Right ventricle myocardium inferior (tissue), 1 donor: Measurements from ENCODE around the gene IQCN. TPM values are rescaled to one million over a fixed set of nuclear protein-coding genes. Genes with fewer than 3 reads are reported as not detected.

ENCODE experiments used
- ATAC-seq: fragments of 200-7000 bp; cut with Tn5 transposase; one replicate; pipeline ENCODE4 v1.9.1; 2020; ENCODE audit warnings: mild to moderate bottlenecking, moderate library complexity
- DNase-seq: peaks from one replicate; pipeline ENCODE4 v3.0.0; 2021; ENCODE audit errors: missing footprints
- intact Hi-C: fragments of 100-400 bp; cut with DNase I; formaldehyde crosslinking; loops from one replicate; pipeline ENCODE4 v1.11.0; 2022
- long read RNA-seq: library from polyadenylated mRNA; unstranded; transcript quantifications from one replicate; pipeline ENCODE4 v2.0.0, GENCODE V29; 2021
- total RNA-seq: library from RNA; stranded (reverse); fragmentation: NEBNext Ultra II Directional; extraction: Animal tissue kit (Norgen Biotek cat#: 25700); gene quantifications from one replicate; pipeline ENCODE4 v1.2.1, GENCODE V29; 2021
- donor health status: DM: no; HTN: yes; CAD: no; lungs with severe emphysema.

IQCN gene, protein sequence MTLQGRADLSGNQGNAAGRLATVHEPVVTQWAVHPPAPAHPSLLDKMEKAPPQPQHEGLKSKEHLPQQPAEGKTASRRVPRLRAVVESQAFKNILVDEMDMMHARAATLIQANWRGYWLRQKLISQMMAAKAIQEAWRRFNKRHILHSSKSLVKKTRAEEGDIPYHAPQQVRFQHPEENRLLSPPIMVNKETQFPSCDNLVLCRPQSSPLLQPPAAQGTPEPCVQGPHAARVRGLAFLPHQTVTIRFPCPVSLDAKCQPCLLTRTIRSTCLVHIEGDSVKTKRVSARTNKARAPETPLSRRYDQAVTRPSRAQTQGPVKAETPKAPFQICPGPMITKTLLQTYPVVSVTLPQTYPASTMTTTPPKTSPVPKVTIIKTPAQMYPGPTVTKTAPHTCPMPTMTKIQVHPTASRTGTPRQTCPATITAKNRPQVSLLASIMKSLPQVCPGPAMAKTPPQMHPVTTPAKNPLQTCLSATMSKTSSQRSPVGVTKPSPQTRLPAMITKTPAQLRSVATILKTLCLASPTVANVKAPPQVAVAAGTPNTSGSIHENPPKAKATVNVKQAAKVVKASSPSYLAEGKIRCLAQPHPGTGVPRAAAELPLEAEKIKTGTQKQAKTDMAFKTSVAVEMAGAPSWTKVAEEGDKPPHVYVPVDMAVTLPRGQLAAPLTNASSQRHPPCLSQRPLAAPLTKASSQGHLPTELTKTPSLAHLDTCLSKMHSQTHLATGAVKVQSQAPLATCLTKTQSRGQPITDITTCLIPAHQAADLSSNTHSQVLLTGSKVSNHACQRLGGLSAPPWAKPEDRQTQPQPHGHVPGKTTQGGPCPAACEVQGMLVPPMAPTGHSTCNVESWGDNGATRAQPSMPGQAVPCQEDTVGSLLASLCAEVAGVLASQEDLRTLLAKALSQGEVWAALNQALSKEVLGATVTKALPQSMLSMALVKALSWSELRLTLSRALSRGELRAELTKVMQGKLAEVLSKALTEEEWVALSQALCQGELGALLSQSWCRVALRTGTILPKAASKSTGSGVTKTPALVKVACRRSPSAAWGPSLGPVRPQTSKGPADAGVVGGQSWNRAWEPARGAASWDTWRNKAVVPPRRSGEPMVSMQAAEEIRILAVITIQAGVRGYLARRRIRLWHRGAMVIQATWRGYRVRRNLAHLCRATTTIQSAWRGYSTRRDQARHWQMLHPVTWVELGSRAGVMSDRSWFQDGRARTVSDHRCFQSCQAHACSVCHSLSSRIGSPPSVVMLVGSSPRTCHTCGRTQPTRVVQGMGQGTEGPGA (N-terminal part only)
- 0.43 TPM for total RNA-seq
- long read RNA-seq: 0 reads

- intact Hi-C loops: loop anchor here (5.0 kb wide), 1 partner anchor 123 kb away; the partner anchor contains the start of gene LRRC25
- ATAC-seq (no peak), DNase-seq (no peak)
Observed at GRCh38 chr19:18274219-18274780, at the start of gene IQCN. IQCN (minus strand) TSS chr19:18274452; CDS start chr19:18269478, 4,974 bp downstream.

DNA sequence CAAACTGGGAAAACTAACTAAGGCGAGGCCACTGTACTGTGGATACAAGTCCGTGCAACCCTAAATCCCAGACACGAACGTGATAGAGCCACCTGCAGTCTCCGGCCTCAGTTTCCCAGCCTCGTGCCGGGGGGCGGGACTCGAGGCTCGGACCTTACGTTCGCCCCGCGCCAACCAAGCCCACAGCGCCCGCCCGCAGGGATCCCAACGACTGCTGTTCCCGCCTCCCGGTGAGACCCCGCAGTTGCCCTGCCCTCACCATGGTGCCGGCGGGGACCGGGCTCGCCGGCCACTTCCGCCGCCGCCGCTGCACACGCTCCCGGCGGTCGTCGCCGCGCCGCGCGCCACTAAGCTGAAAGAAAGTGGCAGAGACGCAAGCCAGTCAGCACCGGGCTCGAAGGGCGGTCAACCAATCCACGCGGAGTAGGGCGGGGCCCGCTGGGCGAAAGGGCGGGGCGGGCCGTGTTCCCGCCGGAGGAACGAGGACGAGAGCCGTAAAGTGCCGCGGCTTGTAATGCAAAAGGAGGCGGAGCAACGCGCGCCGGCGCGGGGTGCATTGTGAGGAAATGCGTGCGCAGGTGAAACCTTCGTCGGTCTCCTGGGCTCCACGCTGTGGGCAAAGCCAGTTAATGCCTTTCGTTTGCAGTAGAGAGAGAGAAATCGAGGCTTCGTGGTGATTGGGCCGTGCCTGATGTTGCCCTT lies 48.7 kb upstream of the IQCN start, which contains the start of gene LSM4:
Gene LSM4 (minus strand): TSS at position 318 of the 702 bp plus-strand sequence. CDS start 56 bp downstream, at position 262.
- peak; percentile 98 for ATAC-seq
- intact Hi-C loops: loop anchor here (1.0 to 2.0 kb wide), 3 partner anchors 18 to 118 kb away; partner anchors contain the start of genes JUND and RAB3A
- peak; percentile 99 for DNase-seq

DNA sequence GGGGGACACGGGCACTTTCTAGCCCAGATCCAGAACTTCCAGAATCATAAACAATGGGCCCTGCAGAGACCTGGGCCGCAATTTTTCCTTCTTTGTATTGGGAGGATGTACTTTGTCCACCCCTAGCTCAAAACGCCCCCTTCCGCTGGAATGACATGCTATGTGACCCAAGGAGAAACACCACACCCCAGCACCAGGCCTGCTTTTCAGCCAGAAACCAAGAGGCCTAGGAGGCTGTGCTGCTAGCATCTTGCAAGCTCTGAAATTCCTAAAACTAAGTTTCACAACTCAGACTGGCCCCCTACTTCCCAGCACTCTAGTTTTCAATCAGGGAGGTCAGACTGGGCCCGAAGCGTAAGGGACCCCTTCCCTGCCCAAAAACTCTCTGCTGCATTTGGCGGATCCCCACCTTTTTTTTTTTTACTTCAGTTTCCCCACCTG lies 48.1 kb upstream of the IQCN start:
- intact Hi-C loops: loop anchor here (2.0 kb wide), 2 partner anchors 18 to 118 kb away; partner anchors contain the start of gene RAB3A
- DNase-seq: no peak
- no peak for ATAC-seq

- intact Hi-C loops: loop anchor here (2.0 kb wide), 2 partner anchors 17 to 117 kb away; partner anchors contain the start of gene RAB3A
- no peak for ATAC-seq
- DNase-seq: no peak
Observed at GRCh38 chr19:18321734-18322102, 47.5 kb upstream of the IQCN start.

DNA sequence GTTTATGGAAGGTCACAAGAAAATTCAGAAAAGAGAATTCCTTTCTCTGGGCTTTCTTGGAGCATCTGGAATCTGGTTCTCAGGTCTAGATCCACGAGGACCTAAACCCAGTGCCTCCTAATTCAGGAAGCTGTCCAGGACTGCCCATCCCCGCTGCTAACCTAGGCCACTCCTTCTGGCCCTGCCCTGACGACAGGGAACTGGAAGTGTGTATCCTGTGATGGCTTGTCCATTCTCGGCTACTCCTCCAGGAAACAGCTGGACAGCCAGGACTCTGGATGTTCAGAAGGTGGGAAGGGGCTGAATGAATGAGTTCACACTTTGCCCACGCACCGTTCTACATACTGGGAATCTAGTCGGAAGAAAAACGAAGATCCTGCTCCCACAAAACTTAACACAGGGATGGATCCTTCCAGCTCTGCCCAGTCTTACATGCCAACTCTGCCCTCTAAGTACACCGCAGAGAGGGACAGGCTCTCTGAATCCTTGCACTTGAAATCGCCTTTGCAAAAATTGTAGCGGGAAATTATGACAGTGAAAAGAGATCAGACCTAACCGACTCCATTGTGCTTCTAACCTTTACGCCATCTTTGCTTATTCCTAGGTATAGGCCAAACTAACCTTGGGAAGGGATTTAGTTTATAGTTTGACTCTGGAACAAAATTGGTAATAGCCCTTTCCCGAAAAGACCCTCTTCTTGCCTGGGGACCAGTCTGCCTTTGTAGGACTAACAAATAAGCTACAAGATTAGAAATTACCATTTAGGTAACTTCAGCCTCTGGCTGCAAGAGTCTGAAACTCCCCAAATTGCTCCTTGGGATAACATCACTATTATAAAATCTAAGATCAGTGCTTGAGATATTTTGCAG lies 46.8 kb upstream of the IQCN start:
- DNase-seq: no peak
- intact Hi-C loops: no loop called here
- ATAC-seq: no peak

GRCh38 chr19:18319591-18320135 lies 45.4 kb upstream of the IQCN start:
- no peak for ATAC-seq
- intact Hi-C loops: no loop called here
- DNase-seq: no peak

GRCh38 chr19:18317961-18318800 lies 43.9 kb upstream of the IQCN start:
- intact Hi-C loops: no loop called here
- ATAC-seq (no peak), DNase-seq (peak; percentile 81)

- no peak for DNase-seq
- ATAC-seq: no peak
- intact Hi-C loops: no loop called here
Observed at GRCh38 chr19:18313398-18313797, 39.1 kb upstream of the IQCN start.

DNA sequence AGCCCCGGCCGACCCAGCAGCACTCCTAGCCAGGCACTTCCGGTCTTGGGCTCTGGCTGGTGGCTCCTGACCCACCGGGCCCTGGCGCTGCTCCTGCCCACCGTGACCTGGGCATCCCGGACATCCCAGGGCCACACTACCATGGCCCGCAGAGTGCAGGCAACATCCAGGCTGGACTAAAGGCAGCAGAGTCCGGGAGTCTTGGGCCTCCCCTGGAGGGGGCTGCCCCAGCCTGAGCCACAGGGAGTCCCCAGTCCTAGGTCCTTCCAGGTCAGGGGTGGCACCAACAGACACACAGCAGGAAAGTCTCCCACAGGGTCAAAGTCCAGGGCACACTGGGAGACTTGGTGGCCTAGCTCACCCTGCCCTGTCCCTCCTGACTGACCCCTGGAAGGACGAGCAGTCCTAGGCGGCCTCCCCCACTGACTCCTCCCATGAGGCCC lies 37.9 kb upstream of the IQCN start:
- ATAC-seq (peak; percentile 11), DNase-seq (no peak)
- intact Hi-C loops: no loop called here

DNA sequence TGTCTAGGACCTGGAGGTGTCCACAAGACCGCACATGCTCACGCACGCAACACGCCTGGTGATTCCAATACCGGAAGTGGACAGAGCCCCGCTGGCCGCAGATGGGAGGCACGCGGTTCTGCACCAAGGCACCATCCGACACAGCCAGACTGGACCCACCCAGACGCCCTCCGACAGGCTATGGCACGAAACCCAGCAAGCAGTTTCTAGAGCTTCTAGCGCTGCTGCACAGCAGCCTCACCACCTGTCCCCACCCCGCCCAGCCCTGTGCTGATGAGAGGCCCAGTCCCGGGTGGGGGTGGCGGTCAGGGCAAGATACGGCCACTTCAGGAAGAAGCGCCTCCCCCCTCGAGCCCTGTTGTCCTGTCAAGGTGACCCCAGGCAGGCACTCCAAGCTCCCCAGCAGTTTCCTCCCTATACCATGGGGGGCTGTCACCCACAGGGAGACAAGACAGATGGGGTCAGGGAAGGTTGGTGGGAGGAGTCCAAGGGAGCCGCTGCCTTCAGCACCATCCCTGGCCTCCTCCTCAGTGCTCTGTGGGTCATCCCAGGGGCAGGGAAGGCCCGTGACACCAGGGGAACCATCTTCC lies 37.3 kb upstream of the IQCN start:
- DNase-seq (no peak), ATAC-seq (no peak)
- intact Hi-C loops: no loop called here

- DNase-seq (no peak), ATAC-seq (no peak)
- intact Hi-C loops: no loop called here
Observed at GRCh38 chr19:18310966-18311365, 36.7 kb upstream of the IQCN start.

GRCh38 chr19:18310118-18310909 lies 36.1 kb upstream of the IQCN start:
- no peak for ATAC-seq
- intact Hi-C loops: no loop called here

GRCh38 chr19:18309525-18310064 lies 35.3 kb upstream of the IQCN start:
- ATAC-seq (no peak), DNase-seq (no peak)
- intact Hi-C loops: no loop called here

More at GRCh38 chr19:18310118-18310909, 36.1 kb upstream of the IQCN start:
- DNase-seq: no peak

DNA sequence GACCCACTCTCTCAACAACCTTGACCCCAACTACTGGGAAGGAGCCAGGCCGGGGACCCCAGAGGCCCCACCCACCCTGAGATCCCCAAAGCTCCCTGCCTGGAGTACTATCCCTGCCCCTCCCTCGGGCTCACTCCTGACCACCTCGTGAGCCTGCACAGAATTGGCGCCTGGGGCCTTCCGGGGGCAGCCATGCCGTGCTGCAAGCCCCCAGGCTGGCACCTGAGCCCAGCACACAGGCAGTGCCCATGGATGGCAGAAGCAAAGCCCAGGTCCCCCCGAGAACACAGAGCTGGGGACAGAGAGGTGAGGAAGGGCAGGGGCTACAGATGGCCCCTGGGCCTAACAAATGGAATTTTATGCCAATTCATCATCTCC lies 34.7 kb upstream of the IQCN start:
- intact Hi-C loops: no loop called here
- no peak for ATAC-seq
- no peak for DNase-seq
